IMR-90 (cell line): ENCODE measurements around the gene R3HDML. TPM values are rescaled to one million over a fixed set of nuclear protein-coding genes. Genes with fewer than 3 reads are reported as not detected.

Source experiments
- ATAC-seq: fragments of 200-7000 bp; cut with Tn5 transposase; 2 replicates; pipeline ENCODE4 v1.9.1; 2020; ENCODE audit warnings: low read depth, mild to moderate bottlenecking, moderate library complexity
- BruUV-seq: library from RNA; stranded (reverse); fragments of 400-500 nt; replicated peaks from 2 replicates; lab custom pipeline; 2021; lab: Mats Ljungman, UMichigan
- CTCF ChIA-PET: fragments of 300-600 bp; formaldehyde crosslinking; extraction: SDS; loops from one replicate; lab custom pipeline; 2021; ENCODE audit warnings: antibody characterized with exemption; lab: Yijun Ruan, JAX
- POLR2A ChIA-PET: fragments of 300-600 bp; sonication (Branson Sonifier 250); formaldehyde crosslinking; loops from one replicate; lab custom pipeline; 2022; ENCODE audit warnings: antibody characterized with exemption; ENCODE audit not compliant: unreplicated experiment; lab: Charles Lee
- DNase-seq: peaks from one replicate; pipeline ENCODE4 v3.0.0; 2013
- H2AFZ ChIP-seq: replicated peaks from 2 replicates; pipeline ENCODE3; 2013; ENCODE audit warnings: low read length, mild to moderate bottlenecking; ENCODE audit not compliant: poor library complexity
- H2AK5ac ChIP-seq: 2 replicates; pipeline ENCODE4 v1.6.1; 2013; ENCODE audit warnings: low read depth, low read length, inconsistent platforms
- H2AK9ac ChIP-seq: replicated peaks from 2 replicates; pipeline ENCODE3; 2013; ENCODE audit warnings: mild to moderate bottlenecking, low read depth, low read length, moderate library complexity; ENCODE audit not compliant: poor library complexity
- H2BK120ac ChIP-seq: 2 replicates; pipeline ENCODE4 v1.6.1; 2013; ENCODE audit warnings: low read depth, low read length, inconsistent platforms
- H2BK15ac ChIP-seq: 3 replicates; pipeline ENCODE4 v1.6.1; 2013; ENCODE audit warnings: low read depth, low read length, inconsistent platforms
- H2BK20ac ChIP-seq: 2 replicates; pipeline ENCODE4 v1.6.1; 2013; ENCODE audit warnings: low read depth, mild to moderate bottlenecking, inconsistent platforms, low read length, moderate library complexity
- H2BK5ac ChIP-seq: 2 replicates; pipeline ENCODE4 v1.6.1; 2013; ENCODE audit warnings: mild to moderate bottlenecking, low read depth, low read length, inconsistent platforms; ENCODE audit not compliant: poor library complexity, severe bottlenecking
- H3K14ac ChIP-seq: replicated peaks from 2 replicates; pipeline ENCODE4 v1.6.1; 2013; ENCODE audit warnings: low read depth, low read length, inconsistent platforms
- H3K18ac ChIP-seq: 2 replicates; pipeline ENCODE4 v1.6.1; 2013; ENCODE audit warnings: low read depth, low read length, control low read depth
- H3K23ac ChIP-seq: 2 replicates; pipeline ENCODE4 v1.6.1; 2013; ENCODE audit warnings: low read depth, low read length, inconsistent platforms
- H3K27ac ChIP-seq: 2 replicates; pipeline ENCODE4 v1.5.1; 2013; ENCODE audit warnings: mild to moderate bottlenecking, control low read depth, low read length; ENCODE audit not compliant: insufficient read depth
- H3K27me3 ChIP-seq: 2 replicates; pipeline ENCODE4 v1.6.1; 2013; ENCODE audit warnings: low read length; ENCODE audit not compliant: control insufficient read depth, insufficient read depth
- H3K36me3 ChIP-seq: 2 replicates; pipeline ENCODE4 v1.6.1; 2013; ENCODE audit warnings: low read length, mixed read lengths; ENCODE audit not compliant: control insufficient read depth, insufficient read depth
- H3K4ac ChIP-seq: 2 replicates; pipeline ENCODE4 v1.6.1; 2013; ENCODE audit warnings: low read depth, low read length, inconsistent platforms
- H3K4me1 ChIP-seq: 2 replicates; pipeline ENCODE4 v1.6.1; 2013; ENCODE audit warnings: low read length, mixed read lengths; ENCODE audit not compliant: control insufficient read depth, insufficient read depth
- H3K4me2 ChIP-seq: 2 replicates; pipeline ENCODE4 v1.6.1; 2013; ENCODE audit warnings: low read depth, mild to moderate bottlenecking, control low read depth, low read length, moderate library complexity
- H3K4me3 ChIP-seq: 2 replicates; pipeline ENCODE4 v1.5.1; 2013; ENCODE audit warnings: low read depth, mild to moderate bottlenecking, control low read depth, low read length, moderate library complexity; ENCODE audit not compliant: insufficient read depth
- H3K56ac ChIP-seq: 2 replicates; pipeline ENCODE4 v1.6.1; 2013; ENCODE audit warnings: low read length, inconsistent platforms; ENCODE audit not compliant: insufficient read depth; ENCODE audit errors: extremely low read depth
- H3K79me1 ChIP-seq, 2 experiments: 2 replicates each; pipeline ENCODE4 v1.6.1; 2013; ENCODE audit warnings: low read length in 2 of 2, inconsistent platforms in 1 of 2, low read depth in 1 of 2
- H3K9ac ChIP-seq: 2 replicates; pipeline ENCODE4 v1.6.1; 2013; ENCODE audit warnings: low read depth, low read length, control low read depth
- H3K9me1 ChIP-seq: 2 replicates; pipeline ENCODE4 v1.6.1; 2013; ENCODE audit warnings: low read length, inconsistent platforms; ENCODE audit not compliant: insufficient read depth
- H3K9me3 ChIP-seq: 2 replicates; pipeline ENCODE4 v1.6.1; 2013; ENCODE audit warnings: low read length; ENCODE audit not compliant: control insufficient read depth, insufficient read depth
- H4K20me1 ChIP-seq: 2 replicates; pipeline ENCODE4 v1.6.1; 2013; ENCODE audit warnings: low read length, inconsistent platforms; ENCODE audit not compliant: insufficient read depth
- H4K5ac ChIP-seq: 2 replicates; pipeline ENCODE4 v1.6.1; 2013; ENCODE audit warnings: mild to moderate bottlenecking, low read depth, low read length, control low read depth
- H4K8ac ChIP-seq, 2 experiments: 2 replicates each; pipeline ENCODE4 v1.6.1; 2013; ENCODE audit warnings: low read depth in 2 of 2, low read length in 2 of 2, control low read depth in 1 of 2, inconsistent platforms in 1 of 2
- H4K91ac ChIP-seq: 2 replicates; pipeline ENCODE4 v1.6.1; 2013; ENCODE audit warnings: low read depth, low read length, inconsistent platforms; ENCODE audit not compliant: insufficient read depth
- BHLHE40 ChIP-seq: fragments of 150-350 bp; IDR thresholded peaks from 2 replicates; pipeline ENCODE4 v1.6.1; 2016; ENCODE audit warnings: mild to moderate bottlenecking, low read depth, low read length
- CEBPB ChIP-seq: IDR thresholded peaks from 2 replicates; pipeline ENCODE4 v1.6.1; 2012; ENCODE audit warnings: low read depth, low read length, improper control_type of control experiment
- CHD1 ChIP-seq: IDR thresholded peaks from 2 replicates; pipeline ENCODE4 v1.6.1; 2012; ENCODE audit warnings: low read depth, low read length, improper control_type of control experiment
- CTCF ChIP-seq: conservative IDR thresholded peaks from 2 replicates; pipeline ENCODE4 v1.5.1; 2012; ENCODE audit warnings: mild to moderate bottlenecking, low read depth, low read length, improper control_type of control experiment
- FOS ChIP-seq: fragments of 150-350 bp; IDR thresholded peaks from 2 replicates; pipeline ENCODE4 v1.6.1; 2016; ENCODE audit warnings: low read depth, low read length
- MAFK ChIP-seq: IDR thresholded peaks from 2 replicates; pipeline ENCODE4 v1.6.1; 2012; ENCODE audit warnings: low read depth, low read length, improper control_type of control experiment
- MAZ ChIP-seq: IDR thresholded peaks from 2 replicates; pipeline ENCODE4 v1.6.1; 2012; ENCODE audit warnings: low read depth, mild to moderate bottlenecking, low read length, improper control_type of control experiment, moderate library complexity, borderline replicate concordance
- MXI1 ChIP-seq: IDR thresholded peaks from 2 replicates; pipeline ENCODE4 v1.6.1; 2012; ENCODE audit warnings: low read depth, mild to moderate bottlenecking, low read length, moderate library complexity, borderline replicate concordance
- NFE2L2 ChIP-seq: fragments of 150-350 bp; IDR thresholded peaks from 2 replicates; pipeline ENCODE4 v1.6.1; 2016; ENCODE audit warnings: low read depth, mild to moderate bottlenecking, low read length
- POLR2A ChIP-seq: IDR thresholded peaks from 2 replicates; pipeline ENCODE4 v1.6.1; 2012; ENCODE audit warnings: mild to moderate bottlenecking, low read depth, low read length
- RAD21 ChIP-seq: IDR thresholded peaks from 2 replicates; pipeline ENCODE4 v1.6.1; 2012; ENCODE audit warnings: low read length, improper control_type of control experiment
- RCOR1 ChIP-seq: IDR thresholded peaks from 2 replicates; pipeline ENCODE4 v1.6.1; 2012; ENCODE audit warnings: mild to moderate bottlenecking, low read length, improper control_type of control experiment; ENCODE audit not compliant: insufficient replicate concordance
- RFX5 ChIP-seq: IDR thresholded peaks from 2 replicates; pipeline ENCODE4 v1.8.0; 2012; ENCODE audit warnings: low read depth, mild to moderate bottlenecking, low read length, moderate library complexity
- USF2 ChIP-seq: fragments of 150-350 bp; IDR thresholded peaks from 2 replicates; pipeline ENCODE4 v1.6.1; 2017; ENCODE audit warnings: mild to moderate bottlenecking, antibody characterized with exemption, low read length, low read depth
- WGBS, 2 experiments: methylation state at CpG; one replicate each; pipeline versions ENCODE4 v1.1.5 to v1.1.7; 2013; ENCODE audit warnings: missing lambda C conversion rate in 2 of 2; ENCODE audit not compliant: insufficient read length in 1 of 2; ENCODE audit errors: extremely low coverage in 2 of 2; 5-methylcytosine and 5-hydroxymethylcytosine counted together
- dilution Hi-C: fragments of 300-500 bp; cut with HindIII; formaldehyde crosslinking; loops from one replicate; pipeline ENCODE4 v1.14.3; 2018; ENCODE audit warnings: low sequenced_read_pairs; ENCODE audit not compliant: unreplicated experiment
- in situ Hi-C: fragments of 300-500 bp; cut with MboI; formaldehyde crosslinking; loops from 3 replicates; pipeline ENCODE4 v1.14.3; 2019; ENCODE audit warnings: low sequenced_read_pairs, inconsistent platforms, mixed read lengths
- intact Hi-C: fragments of 100-400 bp; cut with micrococcal nuclease; formaldehyde crosslinking; loops from 2 replicates; pipeline ENCODE4 v1.10.0; 2022
- polyA plus RNA-seq, 3 experiments: library from polyadenylated mRNA; depleted of rRNA; stranded (reverse); fragments of >200 nt; gene quantifications; 2 replicates each; pipeline ENCODE4 v1.2.3, GENCODE V29; 2012; ENCODE audit warnings: low replicate concordance in 1 of 3
- total RNA-seq: library from RNA; depleted of rRNA; stranded (reverse); fragments of >200 nt; gene quantifications from 2 replicates; pipeline ENCODE4 v1.2.3, GENCODE V29; 2012
- TF ChIP-seq, protein P1 (sequence below): fragments of 150-350 bp; IDR thresholded peaks from 2 replicates; pipeline ENCODE4 v1.6.1; 2016; ENCODE audit warnings: low read depth, mild to moderate bottlenecking, low read length, moderate library complexity, borderline replicate concordance

Gene R3HDML
- total and polyA plus RNA-seq, 2 of the 4 experiments (the other 2 are of a cell fraction): not detected

DNA sequence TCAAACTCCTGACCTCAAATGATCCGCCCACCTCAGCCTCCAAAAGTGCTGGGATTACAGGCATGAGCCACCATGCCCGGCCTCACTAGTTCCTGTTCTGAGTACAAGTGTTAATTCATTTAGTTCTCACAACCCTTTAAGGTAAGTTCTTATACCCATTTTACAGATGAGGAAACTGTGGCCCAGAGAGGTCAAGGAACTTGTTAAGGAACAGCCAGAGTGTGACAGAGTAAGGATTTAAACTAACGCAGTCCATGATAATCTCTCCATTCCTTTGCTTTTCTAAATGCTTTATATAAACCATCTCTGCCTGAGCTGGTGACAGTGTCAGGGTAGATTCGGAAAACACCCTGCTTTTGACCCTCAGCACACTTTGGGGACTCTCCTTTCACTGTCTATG, 39.1 kb upstream of the R3HDML start:
- Histone ChIP-seq H3K4me2 (no peak overlapping the region), H2BK5ac (no peak overlapping the region), H3K18ac (no peak overlapping the region), H3K14ac (no peak overlapping the region), H2BK20ac (no peak overlapping the region), H2BK15ac (no peak overlapping the region), H3K4me1 (no peaks in the 10 kb centered on the region), H3K4me3 (no peak overlapping the region), H2AK5ac (no peak overlapping the region), H2AFZ (no peak overlapping the region), H4K8ac (no peak overlapping the region), H3K9me1 (no peaks in the 10 kb centered on the region), H3K79me1 (no peaks in the 10 kb centered on the region), H4K5ac (no peak overlapping the region), H4K91ac (no peak overlapping the region), H2BK120ac (no peak overlapping the region), H2AK9ac (no peak overlapping the region), H3K9me3 (no peaks in the 10 kb centered on the region), H3K9ac (no peak overlapping the region), H4K20me1 (no peaks in the 10 kb centered on the region), H3K56ac (no peak overlapping the region), H3K4ac (no peak overlapping the region), H3K27ac (no peak overlapping the region), H3K23ac (no peak overlapping the region), H3K27me3 (no peaks in the 10 kb centered on the region), H3K36me3 (no peaks in the 10 kb centered on the region)
- DNase-seq (no peak), ATAC-seq (no peak)
- POLR2A ChIA-PET: no interaction called here
- intact Hi-C loops: no loop called here
- in situ Hi-C loops: no loop called here
- CTCF ChIA-PET: no interaction called here
- no peak for TF ChIP-seq POLR2A
- no peak for TF ChIP-seq BHLHE40
- no peak for TF ChIP-seq MAZ
- no peak for TF ChIP-seq CTCF
- TF ChIP-seq RFX5: no peak
- no peak for TF ChIP-seq CEBPB
- no peak for TF ChIP-seq FOS
- TF ChIP-seq NFE2L2: no peak
- TF ChIP-seq, protein P1, sequence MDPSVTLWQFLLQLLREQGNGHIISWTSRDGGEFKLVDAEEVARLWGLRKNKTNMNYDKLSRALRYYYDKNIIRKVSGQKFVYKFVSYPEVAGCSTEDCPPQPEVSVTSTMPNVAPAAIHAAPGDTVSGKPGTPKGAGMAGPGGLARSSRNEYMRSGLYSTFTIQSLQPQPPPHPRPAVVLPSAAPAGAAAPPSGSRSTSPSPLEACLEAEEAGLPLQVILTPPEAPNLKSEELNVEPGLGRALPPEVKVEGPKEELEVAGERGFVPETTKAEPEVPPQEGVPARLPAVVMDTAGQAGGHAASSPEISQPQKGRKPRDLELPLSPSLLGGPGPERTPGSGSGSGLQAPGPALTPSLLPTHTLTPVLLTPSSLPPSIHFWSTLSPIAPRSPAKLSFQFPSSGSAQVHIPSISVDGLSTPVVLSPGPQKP: no peak
- TF ChIP-seq CHD1: no peak
- no peak for TF ChIP-seq USF2
- TF ChIP-seq MXI1: no peak
- no peak for TF ChIP-seq RCOR1
- no peak for TF ChIP-seq RAD21
- no peak for TF ChIP-seq MAFK
- WGBS, 2 experiments: no CpG with 5 or more reads among the region's 4 CpGs
- dilution Hi-C loops: no loop called here
- BruUV-seq: no TSS peak
